H1 (cell line): ENCODE measurements around the gene RRP1.

Source experiments
- POLR2A ChIP-seq, 2 experiments: IDR thresholded peaks; 1 replicate in 1 of 2; 2 replicates in 1 of 2; pipeline ENCODE4 v1.6.1; 2011; ENCODE audit warnings: low read depth in 2 of 2, low read length in 2 of 2, mild to moderate bottlenecking in 2 of 2; ENCODE audit errors: control extremely low read depth in 1 of 2
- SP2 ChIP-seq: IDR thresholded peaks from 2 replicates; pipeline ENCODE4 v1.6.1; 2012; ENCODE audit warnings: mild to moderate bottlenecking, low read length, inconsistent platforms
- TF ChIP-seq, protein P1 (sequence below), 3 experiments: IDR thresholded peaks; 1 replicate in 2 of 3; 2 replicates in 1 of 3; pipeline versions ENCODE4 v1.5.1 to v1.6.1; 2011; ENCODE audit warnings: low read length in 3 of 3, mild to moderate bottlenecking in 3 of 3, inconsistent platforms in 2 of 3, low read depth in 1 of 3, moderate library complexity in 1 of 3; ENCODE audit not compliant: insufficient read depth in 1 of 3; ENCODE audit errors: control extremely low read depth in 1 of 3

DNA sequence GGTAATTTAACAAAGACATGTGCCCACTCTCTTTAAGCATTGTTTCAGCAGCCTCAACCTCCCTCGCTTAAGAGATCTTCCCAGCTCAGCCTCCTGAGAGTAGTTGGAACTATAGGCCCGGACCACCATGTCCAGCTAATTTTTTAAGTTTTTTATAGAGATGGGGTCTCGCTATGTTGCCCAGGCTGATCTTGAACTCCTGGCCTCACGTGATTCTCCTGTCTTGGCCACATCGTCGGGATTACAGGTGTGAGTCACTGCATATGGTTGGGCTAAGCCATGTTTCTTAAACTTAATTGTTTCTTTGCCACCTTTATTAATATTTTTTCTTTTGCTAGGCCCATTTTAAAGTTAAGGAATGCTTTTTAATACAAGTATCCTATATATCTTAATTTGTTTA lies 57.1 kb downstream of the RRP1 start:
- TF ChIP-seq POLR2A (IDR thresholded peaks at IDR 0.05; ENCODE audit: control extremely low read depth in 1 of 2, low read depth in 2 of 2, low read length in 2 of 2) (no peak), SP2 (no peak)
- TF ChIP-seq, protein P1, sequence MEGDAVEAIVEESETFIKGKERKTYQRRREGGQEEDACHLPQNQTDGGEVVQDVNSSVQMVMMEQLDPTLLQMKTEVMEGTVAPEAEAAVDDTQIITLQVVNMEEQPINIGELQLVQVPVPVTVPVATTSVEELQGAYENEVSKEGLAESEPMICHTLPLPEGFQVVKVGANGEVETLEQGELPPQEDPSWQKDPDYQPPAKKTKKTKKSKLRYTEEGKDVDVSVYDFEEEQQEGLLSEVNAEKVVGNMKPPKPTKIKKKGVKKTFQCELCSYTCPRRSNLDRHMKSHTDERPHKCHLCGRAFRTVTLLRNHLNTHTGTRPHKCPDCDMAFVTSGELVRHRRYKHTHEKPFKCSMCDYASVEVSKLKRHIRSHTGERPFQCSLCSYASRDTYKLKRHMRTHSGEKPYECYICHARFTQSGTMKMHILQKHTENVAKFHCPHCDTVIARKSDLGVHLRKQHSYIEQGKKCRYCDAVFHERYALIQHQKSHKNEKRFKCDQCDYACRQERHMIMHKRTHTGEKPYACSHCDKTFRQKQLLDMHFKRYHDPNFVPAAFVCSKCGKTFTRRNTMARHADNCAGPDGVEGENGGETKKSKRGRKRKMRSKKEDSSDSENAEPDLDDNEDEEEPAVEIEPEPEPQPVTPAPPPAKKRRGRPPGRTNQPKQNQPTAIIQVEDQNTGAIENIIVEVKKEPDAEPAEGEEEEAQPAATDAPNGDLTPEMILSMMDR (IDR thresholded peaks at IDR 0.05; ENCODE audit: control extremely low read depth in 1 of 3, insufficient read depth in 1 of 3, low read depth in 1 of 3, low read length in 3 of 3) = no peak
